ENCODE data around the gene SHROOM2. TPM values are rescaled to one million over a fixed set of nuclear protein-coding genes. Genes with fewer than 3 reads are reported as not detected.

Gene SHROOM2
- total and polyA plus RNA-seq, 9 of the 15 experiments (the other 6 are each of a cell fraction or from before 2014, with no cell fraction given) = not detected

DNA sequence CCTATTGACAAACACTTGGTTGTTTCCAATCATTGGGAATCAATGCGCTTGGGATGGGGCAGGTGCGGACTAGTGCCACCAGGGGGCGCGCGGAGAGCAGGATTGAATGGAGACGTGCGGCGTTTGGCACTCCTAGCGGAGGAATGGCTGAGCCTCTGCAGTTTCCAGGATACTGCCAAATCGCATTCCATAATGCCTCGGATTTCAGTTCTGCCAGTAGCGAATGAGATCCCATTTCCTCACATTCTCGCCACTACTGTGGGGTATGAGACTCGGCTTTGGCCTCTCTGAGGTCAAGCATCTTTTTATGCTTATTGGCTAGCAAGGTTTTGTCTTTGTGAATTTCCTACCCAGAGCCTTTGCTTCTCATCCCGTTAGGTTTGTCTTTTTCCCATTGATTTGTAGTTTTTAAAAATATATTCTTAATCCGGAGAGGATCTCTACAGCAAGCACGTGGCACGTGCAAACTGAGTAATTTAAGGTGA, 209.7 kb downstream of the SHROOM2 start:
- Histone ChIP-seq H3K9me1 (ENCODE audit: control insufficient read depth, insufficient read depth, low read length) (no peaks in the 10 kb centered on the region), H3K27me3 (ENCODE audit: control insufficient read depth in 2 of 2, insufficient read depth in 2 of 2, low read length in 2 of 2) (peaks cover 0 to 14% of the 10 kb centered on the region in 2 experiments; a peak in 2 of 5 replicates), H3K36me3 (ENCODE audit: control insufficient read depth, insufficient read depth, low read length) (no peaks in the 10 kb centered on the region), H3K27ac (ENCODE audit: extremely low read depth, low read depth, low read length) (no peak overlapping the region), H3K79me2 (ENCODE audit: control insufficient read depth, insufficient read depth, low read length) (no peaks in the 10 kb centered on the region), H4K20me1 (replicated peaks; ENCODE audit: control insufficient read depth, insufficient read depth, low read length) (no peaks in the 10 kb centered on the region), H3K9ac (ENCODE audit: insufficient read depth in 1 of 2, low read depth in 2 of 2, low read length in 2 of 2) (no peak overlapping the region), H3K9me3 (replicated peaks; ENCODE audit: control insufficient read depth, insufficient read depth, low read depth, low read length) (no peaks in the 10 kb centered on the region), H3K4me2 (ENCODE audit: insufficient read depth, low read length) (no peak overlapping the region), H3K4me1 (replicated peaks in 1 of 2; ENCODE audit: control insufficient read depth in 2 of 2, insufficient read depth in 2 of 2, low read length in 2 of 2) (no peaks in the 10 kb centered on the region), H3K4me3 (no peak overlapping the region), H2AFZ (ENCODE audit: low read depth, low read length) (no peak overlapping the region)
- in situ Hi-C loops (cut with MboI) (loop anchor here (5.0 kb wide), 1 partner anchor 121 kb away; no protein-coding TSS in a partner anchor), intact Hi-C loops (cut with micrococcal nuclease) (loop anchor here (1.0 to 10.0 kb wide), 3 partner anchors 123 to 1251 kb away; no protein-coding TSS in a partner anchor)
- ChIA-PET POLR2A (no interaction called here), CTCF (ENCODE audit: low intra/inter-chr PET ratio) (interaction anchor here (0.5 to 15.9 kb wide), 5 partner anchors 18 to 268 kb away, joined by 3 to 400 read pairs (median 3); no protein-coding TSS in a partner anchor)
- DNase-seq (ENCODE audit: extremely low read depth in 1 of 4, low spot score in 3 of 4) = peak; percentile 64 to 75 (median 70)
- BruUV-seq (replicated peaks) = no TSS peak
- FAIRE-seq = peak; percentile 54
- ATAC-seq = peak; percentile 90
- 3% methylated on average over 11 of the region's 18 CpGs for WGBS (ENCODE audit: insufficient coverage, low coverage, missing lambda C conversion rate)
- TF ChIP-seq MTA1 (IDR thresholded peaks at IDR 0.05; ENCODE audit: borderline replicate concordance) = no peak
- no peak for TF ChIP-seq POLR2A (conservative IDR thresholded peaks at IDR 0.05)
- TF ChIP-seq CXXC5 (CRISPR knock-in tag; IDR thresholded peaks at IDR 0.05) = 0 out of 2 replicates have a peak, but pooled peaks have one; percentile 17
- TF ChIP-seq NFATC3 (IDR thresholded peaks at IDR 0.05) = no peak
- TF ChIP-seq PHF20 (IDR thresholded peaks at IDR 0.05; ENCODE audit: partially characterized antibody) = no peak
- TF ChIP-seq, protein P1, sequence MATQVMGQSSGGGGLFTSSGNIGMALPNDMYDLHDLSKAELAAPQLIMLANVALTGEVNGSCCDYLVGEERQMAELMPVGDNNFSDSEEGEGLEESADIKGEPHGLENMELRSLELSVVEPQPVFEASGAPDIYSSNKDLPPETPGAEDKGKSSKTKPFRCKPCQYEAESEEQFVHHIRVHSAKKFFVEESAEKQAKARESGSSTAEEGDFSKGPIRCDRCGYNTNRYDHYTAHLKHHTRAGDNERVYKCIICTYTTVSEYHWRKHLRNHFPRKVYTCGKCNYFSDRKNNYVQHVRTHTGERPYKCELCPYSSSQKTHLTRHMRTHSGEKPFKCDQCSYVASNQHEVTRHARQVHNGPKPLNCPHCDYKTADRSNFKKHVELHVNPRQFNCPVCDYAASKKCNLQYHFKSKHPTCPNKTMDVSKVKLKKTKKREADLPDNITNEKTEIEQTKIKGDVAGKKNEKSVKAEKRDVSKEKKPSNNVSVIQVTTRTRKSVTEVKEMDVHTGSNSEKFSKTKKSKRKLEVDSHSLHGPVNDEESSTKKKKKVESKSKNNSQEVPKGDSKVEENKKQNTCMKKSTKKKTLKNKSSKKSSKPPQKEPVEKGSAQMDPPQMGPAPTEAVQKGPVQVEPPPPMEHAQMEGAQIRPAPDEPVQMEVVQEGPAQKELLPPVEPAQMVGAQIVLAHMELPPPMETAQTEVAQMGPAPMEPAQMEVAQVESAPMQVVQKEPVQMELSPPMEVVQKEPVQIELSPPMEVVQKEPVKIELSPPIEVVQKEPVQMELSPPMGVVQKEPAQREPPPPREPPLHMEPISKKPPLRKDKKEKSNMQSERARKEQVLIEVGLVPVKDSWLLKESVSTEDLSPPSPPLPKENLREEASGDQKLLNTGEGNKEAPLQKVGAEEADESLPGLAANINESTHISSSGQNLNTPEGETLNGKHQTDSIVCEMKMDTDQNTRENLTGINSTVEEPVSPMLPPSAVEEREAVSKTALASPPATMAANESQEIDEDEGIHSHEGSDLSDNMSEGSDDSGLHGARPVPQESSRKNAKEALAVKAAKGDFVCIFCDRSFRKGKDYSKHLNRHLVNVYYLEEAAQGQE (IDR thresholded peaks at IDR 0.05; ENCODE audit: borderline replicate concordance) = peak; percentile 79
- TF ChIP-seq, protein P1 (CRISPR knock-in tag; IDR thresholded peaks at IDR 0.05; ENCODE audit: low read depth) = no peak
- TF ChIP-seq, protein P2, sequence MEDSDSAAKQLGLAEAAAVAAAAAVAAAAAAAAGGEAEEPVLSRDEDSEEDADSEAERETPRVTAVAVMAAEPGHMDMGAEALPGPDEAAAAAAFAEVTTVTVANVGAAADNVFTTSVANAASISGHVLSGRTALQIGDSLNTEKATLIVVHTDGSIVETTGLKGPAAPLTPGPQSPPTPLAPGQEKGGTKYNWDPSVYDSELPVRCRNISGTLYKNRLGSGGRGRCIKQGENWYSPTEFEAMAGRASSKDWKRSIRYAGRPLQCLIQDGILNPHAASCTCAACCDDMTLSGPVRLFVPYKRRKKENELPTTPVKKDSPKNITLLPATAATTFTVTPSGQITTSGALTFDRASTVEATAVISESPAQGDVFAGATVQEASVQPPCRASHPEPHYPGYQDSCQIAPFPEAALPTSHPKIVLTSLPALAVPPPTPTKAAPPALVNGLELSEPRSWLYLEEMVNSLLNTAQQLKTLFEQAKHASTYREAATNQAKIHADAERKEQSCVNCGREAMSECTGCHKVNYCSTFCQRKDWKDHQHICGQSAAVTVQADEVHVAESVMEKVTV (CRISPR knock-in tag; IDR thresholded peaks at IDR 0.05) = peak; percentile 69
- TF ChIP-seq NR2F6 (CRISPR knock-in tag; IDR thresholded peaks at IDR 0.05) = no peak
- peak; percentile 84 for TF ChIP-seq SMC3 (conservative IDR thresholded peaks at IDR 0.05; ENCODE audit: insufficient read depth, low read depth, low read length)
- no peak for TF ChIP-seq NUFIP1 (IDR thresholded peaks at IDR 0.05; ENCODE audit: partially characterized antibody)
- TF ChIP-seq, protein P3, sequence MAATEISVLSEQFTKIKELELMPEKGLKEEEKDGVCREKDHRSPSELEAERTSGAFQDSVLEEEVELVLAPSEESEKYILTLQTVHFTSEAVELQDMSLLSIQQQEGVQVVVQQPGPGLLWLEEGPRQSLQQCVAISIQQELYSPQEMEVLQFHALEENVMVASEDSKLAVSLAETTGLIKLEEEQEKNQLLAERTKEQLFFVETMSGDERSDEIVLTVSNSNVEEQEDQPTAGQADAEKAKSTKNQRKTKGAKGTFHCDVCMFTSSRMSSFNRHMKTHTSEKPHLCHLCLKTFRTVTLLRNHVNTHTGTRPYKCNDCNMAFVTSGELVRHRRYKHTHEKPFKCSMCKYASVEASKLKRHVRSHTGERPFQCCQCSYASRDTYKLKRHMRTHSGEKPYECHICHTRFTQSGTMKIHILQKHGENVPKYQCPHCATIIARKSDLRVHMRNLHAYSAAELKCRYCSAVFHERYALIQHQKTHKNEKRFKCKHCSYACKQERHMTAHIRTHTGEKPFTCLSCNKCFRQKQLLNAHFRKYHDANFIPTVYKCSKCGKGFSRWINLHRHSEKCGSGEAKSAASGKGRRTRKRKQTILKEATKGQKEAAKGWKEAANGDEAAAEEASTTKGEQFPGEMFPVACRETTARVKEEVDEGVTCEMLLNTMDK (IDR thresholded peaks at IDR 0.05; ENCODE audit: borderline replicate concordance, insufficient read depth, low read depth, low read length, poor library complexity, severe bottlenecking) = peak; percentile 54
